SIG-M5 (cell line): ENCODE results near the gene CTAGE15.
"Not testable (repeated sequence)": the region's sequence is repeated elsewhere in the genome, so short reads cannot be mapped to it uniquely, and the experiment has no call there.

Experiments used
- DNase-seq: peaks from one replicate; lab custom pipeline; 2025; lab: John Stamatoyannopoulos, UW

Gene CTAGE15, protein sequence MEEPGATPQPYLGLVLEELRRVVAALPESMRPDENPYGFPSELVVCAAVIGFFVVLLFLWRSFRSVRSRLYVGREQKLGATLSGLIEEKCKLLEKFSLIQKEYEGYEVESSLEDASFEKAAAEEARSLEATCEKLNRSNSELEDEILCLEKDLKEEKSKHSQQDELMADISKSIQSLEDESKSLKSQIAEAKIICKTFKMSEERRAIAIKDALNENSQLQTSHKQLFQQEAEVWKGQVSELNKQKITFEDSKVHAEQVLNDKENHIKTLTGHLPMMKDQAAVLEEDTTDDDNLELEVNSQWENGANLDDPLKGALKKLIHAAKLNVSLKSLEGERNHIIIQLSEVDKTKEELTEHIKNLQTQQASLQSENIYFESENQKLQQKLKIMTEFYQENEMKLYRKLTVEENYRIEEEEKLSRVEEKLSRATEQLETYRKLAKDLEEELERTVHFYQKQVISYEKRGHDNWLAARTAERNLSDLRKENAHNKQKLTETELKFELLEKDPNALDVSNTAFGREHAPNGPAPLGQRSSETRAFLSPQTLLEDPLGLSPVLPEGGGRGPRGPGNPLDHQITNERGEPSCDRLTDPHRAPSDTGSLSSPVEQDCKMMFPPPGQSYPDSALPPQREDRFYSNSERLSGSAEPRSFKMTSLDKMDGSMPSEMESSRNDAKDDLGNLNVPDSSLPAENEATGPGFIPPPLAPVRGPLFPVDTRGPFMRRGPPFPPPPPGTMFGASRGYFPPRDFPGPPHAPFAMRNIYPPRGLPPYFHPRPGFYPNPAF

GRCh38 chr7:143571501-143571900, at the start of gene CTAGE15:
TSS of gene CTAGE15 (plus strand) at chr7:143571801. CDS start at chr7:143571818, 17 bp downstream.
- DNase-seq = not testable (repeated sequence)

GRCh38 chr7:143522309-143522916, 49.2 kb upstream of the CTAGE15 start:
- not testable (repeated sequence) for DNase-seq

GRCh38 chr7:143531169-143531926, 40.3 kb upstream of the CTAGE15 start:
- DNase-seq = not testable (repeated sequence)

DNA sequence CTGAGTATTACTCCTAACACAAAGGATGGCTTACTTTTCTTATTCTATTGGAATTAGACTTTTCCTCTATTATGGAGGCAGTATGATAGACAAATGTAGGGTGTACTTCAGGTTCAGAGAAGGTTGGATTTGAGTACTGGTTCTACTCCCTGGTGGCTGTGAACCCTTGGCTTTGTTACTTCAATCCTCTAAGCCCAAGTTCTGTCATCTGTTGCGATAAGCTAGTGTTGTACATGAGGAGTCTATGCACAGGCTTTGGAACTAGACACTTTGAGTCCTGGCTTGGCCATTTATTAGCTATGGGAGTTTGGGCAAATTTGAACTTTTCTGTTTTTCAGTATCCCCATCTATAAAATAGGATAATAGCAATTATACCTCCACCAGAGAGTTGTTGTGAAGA, 39.7 kb upstream of the CTAGE15 start:
- DNase-seq = not testable (repeated sequence)

- DNase-seq = not testable (repeated sequence)
Observed at GRCh38 chr7:143533213-143533839, 38.3 kb upstream of the CTAGE15 start.

- DNase-seq = not testable (repeated sequence)
Observed at GRCh38 chr7:143536443-143536842, 35.2 kb upstream of the CTAGE15 start.

DNA sequence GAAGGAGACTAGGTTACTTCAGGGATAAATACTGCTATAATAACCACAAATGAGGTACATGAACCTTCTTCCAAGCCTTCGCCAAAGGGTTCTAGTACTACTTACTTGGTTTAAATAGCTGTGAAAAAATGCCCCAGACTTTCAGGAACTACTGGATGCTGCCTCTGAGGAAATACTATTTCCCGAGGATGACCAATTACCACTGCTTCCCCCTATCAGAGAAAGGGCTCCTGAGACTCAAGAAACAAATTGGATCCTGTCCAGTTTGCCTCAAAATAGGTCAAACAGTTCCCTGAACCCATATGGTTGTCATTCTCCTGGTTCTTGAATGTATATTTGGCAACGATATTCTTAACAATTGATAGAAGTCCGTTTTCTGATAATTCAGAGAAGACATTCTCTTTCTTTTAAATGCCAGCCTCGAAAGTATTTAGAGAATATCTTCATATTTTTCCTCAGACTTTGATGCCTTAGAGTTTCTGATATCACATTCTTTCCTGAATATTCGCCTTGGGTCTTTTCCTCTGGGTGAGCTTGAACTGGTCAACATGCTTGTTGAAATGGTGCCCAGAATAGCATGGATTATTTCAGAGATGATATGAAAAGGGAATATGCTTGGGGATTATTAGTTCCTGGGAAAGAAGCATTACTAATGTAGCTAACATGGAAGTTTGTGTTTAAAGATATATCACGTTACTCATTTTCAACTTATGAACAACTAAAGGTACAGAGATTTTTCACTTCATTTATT, 28.1 kb upstream of the CTAGE15 start:
- not testable (repeated sequence) for DNase-seq

DNA sequence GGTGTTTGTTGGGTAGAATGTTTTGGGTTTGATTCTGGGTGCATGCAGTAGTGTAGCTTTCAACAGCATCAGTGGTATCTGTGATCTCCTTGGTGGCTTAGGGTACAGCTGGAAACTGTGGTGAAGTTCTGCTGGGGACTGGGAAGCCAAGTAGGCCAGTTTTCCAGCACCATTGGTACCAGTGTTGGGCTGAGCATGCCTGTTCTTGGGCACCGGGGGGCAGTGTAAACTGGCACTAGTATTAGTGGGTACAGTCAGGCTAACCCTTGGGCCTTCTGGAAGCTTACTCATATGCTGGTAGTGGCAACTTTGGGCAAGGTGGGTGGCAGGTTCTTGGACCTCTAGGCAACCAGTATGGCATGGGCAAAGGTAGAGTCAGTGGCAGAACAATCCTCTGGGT, 15.6 kb upstream of the CTAGE15 start:
- not testable (repeated sequence) for DNase-seq

DNA sequence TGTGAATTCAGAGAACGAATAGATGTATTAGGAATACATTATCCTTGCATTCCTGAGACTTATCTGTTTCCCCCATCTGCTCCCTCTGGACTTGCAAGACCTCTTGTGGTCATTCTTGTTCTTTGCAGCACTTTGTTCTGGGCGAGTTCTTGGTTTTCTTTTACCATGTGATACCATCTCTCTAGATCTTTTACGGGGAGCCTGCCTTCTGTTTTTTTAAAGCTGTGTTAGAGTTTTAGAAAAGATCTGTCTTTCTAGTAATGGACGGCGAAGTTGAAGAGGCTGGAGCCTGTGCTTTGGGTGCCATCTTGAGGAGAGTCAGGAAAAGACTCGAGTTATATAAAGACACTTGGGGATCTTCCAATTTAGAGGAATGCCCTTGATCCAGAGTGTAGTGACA, 8.3 kb upstream of the CTAGE15 start:
- DNase-seq = not testable (repeated sequence)

DNA sequence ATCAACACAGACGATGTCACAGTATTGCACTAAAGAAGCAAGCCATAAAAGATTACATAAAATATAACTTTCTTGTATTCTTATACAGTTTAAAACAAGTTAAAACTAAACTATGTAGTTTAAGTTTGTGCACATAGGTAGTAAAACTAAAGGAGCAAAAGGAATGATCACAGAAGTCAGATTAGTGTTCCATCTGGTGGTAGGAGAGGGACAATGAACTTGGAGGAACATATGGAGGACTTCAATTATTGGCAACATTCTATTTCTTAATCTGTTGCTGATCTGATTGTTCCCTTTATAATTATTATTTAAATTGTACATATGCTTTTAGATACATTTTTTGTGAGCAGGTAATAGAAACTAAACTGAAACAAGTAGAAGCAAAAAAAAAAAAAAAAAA, 5.6 kb upstream of the CTAGE15 start:
- DNase-seq = not testable (repeated sequence)

GRCh38 chr7:143588183-143588582, 16.6 kb downstream of the CTAGE15 start:
- DNase-seq = not testable (repeated sequence)

DNA sequence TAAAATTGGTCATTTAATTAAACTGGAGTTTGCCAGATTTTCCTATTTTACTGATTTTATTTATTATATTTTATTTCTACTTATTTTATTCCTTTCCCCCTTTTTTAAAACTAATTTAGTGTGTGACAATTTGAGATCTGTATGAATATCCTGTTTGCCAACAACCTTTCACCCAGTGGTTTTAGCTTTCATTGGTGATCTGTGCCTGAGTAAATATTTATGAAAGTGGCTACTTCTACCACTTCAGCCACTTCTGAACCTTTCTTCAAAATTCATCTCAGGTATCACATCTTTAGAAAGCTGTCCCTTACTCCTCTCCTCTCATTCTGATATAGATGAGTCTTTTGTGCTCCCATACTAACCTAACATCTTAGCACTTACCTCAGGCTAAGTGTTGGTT, 18.3 kb downstream of the CTAGE15 start:
- DNase-seq = not testable (repeated sequence)

DNA sequence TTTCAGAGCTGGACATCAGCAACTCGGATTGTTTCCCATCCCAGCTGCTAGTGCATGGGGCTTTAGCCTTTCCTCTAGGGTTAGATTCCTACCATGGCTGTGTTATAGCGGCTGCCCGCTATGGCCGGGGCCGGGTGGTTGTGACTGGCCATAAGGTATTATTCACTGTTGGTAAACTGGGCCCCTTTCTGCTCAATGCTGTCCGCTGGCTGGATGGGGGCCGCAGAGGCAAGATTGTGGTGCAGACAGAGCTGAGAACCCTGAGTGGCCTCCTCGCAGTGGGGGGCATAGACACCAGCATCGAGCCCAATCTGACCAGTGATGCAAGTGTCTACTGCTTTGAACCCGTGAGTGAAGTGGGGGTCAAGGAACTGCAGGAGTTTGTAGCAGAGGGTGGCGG, 26.5 kb downstream of the CTAGE15 start:
- not testable (repeated sequence) for DNase-seq

DNA sequence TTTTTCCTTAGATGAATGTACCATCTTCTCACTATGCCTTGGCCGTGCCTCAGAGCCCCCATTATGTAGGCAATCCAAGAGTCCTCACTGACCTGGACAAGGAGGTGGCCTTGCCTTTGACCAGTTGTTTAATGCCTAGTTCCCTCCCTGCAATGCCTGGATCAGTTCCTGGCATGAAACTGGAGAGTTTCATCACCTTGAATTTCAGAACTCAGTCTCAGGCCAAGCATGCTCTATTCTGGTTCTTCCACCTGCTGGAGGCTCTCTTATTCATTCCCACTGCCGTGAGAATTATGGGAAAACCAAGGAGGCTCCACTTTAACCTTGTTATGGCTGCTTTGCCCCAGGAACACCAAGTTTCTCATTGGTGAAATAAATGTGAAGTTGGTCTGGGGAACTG, 31.9 kb downstream of the CTAGE15 start:
- DNase-seq = not testable (repeated sequence)

- not testable (repeated sequence) for DNase-seq
Observed at GRCh38 chr7:143606088-143606487, 34.5 kb downstream of the CTAGE15 start.

GRCh38 chr7:143615545-143615944, 43.9 kb downstream of the CTAGE15 start:
- not testable (repeated sequence) for DNase-seq

GRCh38 chr7:143617204-143617603, 45.6 kb downstream of the CTAGE15 start:
- not testable (repeated sequence) for DNase-seq

GRCh38 chr7:143620058-143620457, 48.5 kb downstream of the CTAGE15 start:
- DNase-seq = not testable (repeated sequence)

GRCh38 chr7:143620646-143621045, 49.0 kb downstream of the CTAGE15 start, which contains the start of gene TCAF2:
TSS of gene TCAF2 (plus strand) at chr7:143620974.
- not testable (repeated sequence) for DNase-seq

DNA sequence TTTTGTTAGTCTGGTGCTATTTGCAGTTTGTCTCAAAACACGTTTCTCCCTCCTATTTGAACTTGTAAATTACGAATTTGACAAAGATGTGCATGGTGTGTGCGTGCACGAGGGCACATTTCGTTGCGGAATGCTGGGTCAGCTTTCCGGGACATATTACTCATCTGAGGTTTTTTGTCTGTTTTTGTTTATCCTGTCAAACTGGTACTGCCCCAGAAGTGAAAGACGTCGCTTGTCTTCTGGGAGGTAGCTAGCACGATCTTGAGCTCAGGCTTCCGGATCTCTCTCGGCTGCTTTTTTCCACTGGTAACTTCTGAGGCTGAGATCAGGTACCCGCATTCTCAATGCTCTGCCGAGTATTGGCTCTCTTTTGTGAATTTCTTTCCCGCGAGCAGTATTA, 49.6 kb downstream of the CTAGE15 start:
- not testable (repeated sequence) for DNase-seq
